ENCODE data around the gene ITM2C.

- TF ChIP-seq, protein P1, sequence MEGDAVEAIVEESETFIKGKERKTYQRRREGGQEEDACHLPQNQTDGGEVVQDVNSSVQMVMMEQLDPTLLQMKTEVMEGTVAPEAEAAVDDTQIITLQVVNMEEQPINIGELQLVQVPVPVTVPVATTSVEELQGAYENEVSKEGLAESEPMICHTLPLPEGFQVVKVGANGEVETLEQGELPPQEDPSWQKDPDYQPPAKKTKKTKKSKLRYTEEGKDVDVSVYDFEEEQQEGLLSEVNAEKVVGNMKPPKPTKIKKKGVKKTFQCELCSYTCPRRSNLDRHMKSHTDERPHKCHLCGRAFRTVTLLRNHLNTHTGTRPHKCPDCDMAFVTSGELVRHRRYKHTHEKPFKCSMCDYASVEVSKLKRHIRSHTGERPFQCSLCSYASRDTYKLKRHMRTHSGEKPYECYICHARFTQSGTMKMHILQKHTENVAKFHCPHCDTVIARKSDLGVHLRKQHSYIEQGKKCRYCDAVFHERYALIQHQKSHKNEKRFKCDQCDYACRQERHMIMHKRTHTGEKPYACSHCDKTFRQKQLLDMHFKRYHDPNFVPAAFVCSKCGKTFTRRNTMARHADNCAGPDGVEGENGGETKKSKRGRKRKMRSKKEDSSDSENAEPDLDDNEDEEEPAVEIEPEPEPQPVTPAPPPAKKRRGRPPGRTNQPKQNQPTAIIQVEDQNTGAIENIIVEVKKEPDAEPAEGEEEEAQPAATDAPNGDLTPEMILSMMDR (IDR thresholded peaks at IDR 0.05) = no peak
- TF ChIP-seq POLR2A (IDR thresholded peaks at IDR 0.05) = no peak
Observed at GRCh38 chr2:230843132-230843531, 21.6 kb upstream of the ITM2C start.

Measured in stomach (tissue), 4 donors.